Peyer's patch (tissue), 4 donors: ENCODE data around the gene PNN.
A peak's percentile ranks its signal among the peaks of the same experiment; 100 is the strongest.

Experiments
- CTCF ChIP-seq, 6 experiments: fragments of 450-650 bp in 4 of 6; fragments of 200-600 bp in 2 of 6; sonication (generic) in 1 of 6; IDR thresholded peaks; one replicate each; pipeline ENCODE4 v1.5.1; 2017 to 2019; ENCODE audit warnings: antibody characterized with exemption in 6 of 6, mild to moderate bottlenecking in 3 of 6, moderate library complexity in 1 of 6
- POLR2A ChIP-seq, 2 donors: fragments of 450-650 bp; IDR thresholded peaks; one replicate each; pipeline ENCODE4 v1.5.1; 2017; ENCODE audit warnings: antibody characterized with exemption in 2 of 2, mild to moderate bottlenecking in 2 of 2, moderate library complexity in 2 of 2

GRCh38 chr14:39174560-39175444 lies at the start of gene PNN:
- TF ChIP-seq CTCF (IDR thresholded peaks at IDR 0.05) (no peak), POLR2A (IDR thresholded peaks at IDR 0.05) (peak; percentile 88 to 96)
